GM18870 (cell line): ENCODE measurements around the gene TMEM223.
A peak's percentile ranks its signal among the peaks of the same experiment; 100 is the strongest.
"Not testable (repeated sequence)": the region's sequence is repeated elsewhere in the genome, so short reads cannot be mapped to it uniquely, and the experiment has no call there.

Source experiments
- ATAC-seq: cut with Tn5 transposase; IDR thresholded peaks from one replicate; pipeline ENCODE4 v1.9.1; 2021; ENCODE audit warnings: moderate library complexity; ENCODE audit not compliant: unreplicated experiment

Gene TMEM223

GRCh38 chr11:62804310-62805075, 12.7 kb upstream of the TMEM223 start:
- peak; percentile 1 for ATAC-seq

DNA sequence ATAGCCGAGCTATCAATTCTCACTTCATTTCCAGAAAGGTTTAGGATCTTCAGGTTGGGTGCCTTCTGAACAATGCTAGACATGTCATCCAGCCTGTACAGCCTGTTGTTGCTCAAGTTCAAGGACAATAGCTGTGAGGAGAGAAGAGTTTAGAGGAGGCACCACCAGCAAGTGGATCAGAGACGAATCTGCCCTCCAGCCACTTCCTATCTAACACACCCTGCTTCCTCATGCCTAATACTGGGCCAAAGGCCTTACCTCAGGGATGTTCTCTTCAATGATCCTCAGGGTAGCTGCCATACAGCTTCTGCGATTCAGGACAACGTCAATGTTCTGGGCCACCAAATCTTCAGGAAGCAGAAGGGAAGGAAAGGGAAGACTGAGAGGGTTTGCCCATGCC, 9.3 kb upstream of the TMEM223 start:
- ATAC-seq, result no peak

DNA sequence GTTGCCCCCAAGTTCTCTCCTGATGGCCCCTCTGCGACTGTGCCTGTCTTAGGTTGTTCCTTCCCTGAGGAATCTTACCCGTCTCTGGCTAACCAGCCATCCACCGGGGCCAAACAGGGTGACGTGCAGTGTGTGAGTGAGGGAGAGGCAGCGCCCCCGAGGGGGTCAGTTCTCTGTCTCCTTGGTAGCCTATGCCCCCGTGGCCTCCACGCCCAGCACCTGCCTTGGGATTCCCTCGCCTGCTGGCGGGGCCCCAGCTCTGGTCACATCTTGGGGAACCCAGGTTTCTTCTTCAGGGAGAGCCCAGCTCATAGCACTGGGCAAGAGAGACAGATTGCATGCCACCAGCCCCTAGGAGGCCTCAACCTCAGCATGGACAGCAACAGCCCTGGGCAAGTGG, 7.7 kb upstream of the TMEM223 start:
- no peak for ATAC-seq

GRCh38 chr11:62796281-62796680, 4.5 kb upstream of the TMEM223 start:
- no peak for ATAC-seq

DNA sequence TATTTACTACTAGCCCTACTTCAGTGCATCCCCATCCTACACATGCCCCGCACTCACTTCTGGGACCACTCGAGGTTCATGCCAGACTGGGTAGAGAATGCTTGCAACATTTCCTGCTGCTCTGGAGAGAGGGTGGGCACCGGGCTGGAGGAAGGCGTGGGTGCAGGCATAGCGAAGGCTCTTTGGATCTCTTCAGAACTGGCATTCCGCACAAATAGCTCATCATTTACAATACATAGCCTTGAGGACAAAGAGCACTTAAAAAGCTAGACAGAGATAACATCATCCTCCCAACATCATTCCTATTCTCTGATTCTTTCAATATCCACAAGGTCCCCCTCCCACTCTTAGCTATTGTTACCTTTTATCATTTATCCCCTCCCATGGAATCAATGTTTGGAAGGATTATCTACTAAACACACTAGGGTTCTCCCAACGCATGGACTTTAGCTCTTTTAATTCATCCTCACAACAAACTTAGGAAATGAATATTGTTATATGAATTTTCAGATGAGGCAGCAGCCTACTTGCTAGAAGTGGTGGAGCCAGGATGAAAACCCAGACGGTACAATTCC, 2.5 kb upstream of the TMEM223 start:
- ATAC-seq, result no peak

DNA sequence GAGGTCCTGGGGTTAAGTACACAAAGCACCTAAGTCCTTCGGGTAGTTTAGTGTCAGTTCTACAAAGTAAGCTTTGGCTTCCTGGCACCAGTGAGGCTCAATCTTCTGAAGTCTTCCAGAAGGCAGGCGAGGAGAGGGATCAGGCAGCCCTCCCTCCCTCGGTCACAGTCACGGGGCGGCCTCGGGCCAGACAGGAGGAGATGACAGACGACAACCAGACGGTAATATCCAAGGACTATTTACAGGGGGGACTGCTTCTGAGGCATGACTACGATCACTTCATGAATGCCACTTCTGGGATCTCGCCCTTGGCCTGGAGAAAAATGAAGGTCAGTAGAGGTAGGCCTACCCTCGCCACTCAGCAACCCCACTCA, 383 bp upstream of the TMEM223 start:
- ATAC-seq, result no peak

- ATAC-seq, result no peak
These were observed 2.2 kb downstream of the TMEM223 start for GRCh38 chr11:62789576-62789975.

DNA sequence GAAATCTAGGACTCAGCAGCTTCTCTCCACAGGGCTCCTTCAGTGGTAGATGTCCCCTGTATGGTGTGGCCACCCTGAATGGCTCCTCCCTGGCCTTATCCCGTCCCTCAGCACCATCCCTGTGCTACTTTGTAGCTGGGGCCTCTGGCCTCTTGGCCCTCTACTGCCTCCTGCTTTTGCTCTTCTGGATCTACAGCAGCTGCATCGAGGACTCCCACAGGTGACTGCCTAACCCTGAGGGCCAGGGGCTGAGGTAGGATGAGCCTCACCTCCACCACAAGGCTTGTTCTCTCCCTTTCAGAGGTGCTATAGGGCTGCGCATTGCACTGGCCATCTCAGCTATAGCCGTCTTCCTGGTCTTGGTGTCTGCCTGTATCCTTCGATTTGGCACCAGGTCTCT, 2.8 kb downstream of the TMEM223 start:
- no peak for ATAC-seq

DNA sequence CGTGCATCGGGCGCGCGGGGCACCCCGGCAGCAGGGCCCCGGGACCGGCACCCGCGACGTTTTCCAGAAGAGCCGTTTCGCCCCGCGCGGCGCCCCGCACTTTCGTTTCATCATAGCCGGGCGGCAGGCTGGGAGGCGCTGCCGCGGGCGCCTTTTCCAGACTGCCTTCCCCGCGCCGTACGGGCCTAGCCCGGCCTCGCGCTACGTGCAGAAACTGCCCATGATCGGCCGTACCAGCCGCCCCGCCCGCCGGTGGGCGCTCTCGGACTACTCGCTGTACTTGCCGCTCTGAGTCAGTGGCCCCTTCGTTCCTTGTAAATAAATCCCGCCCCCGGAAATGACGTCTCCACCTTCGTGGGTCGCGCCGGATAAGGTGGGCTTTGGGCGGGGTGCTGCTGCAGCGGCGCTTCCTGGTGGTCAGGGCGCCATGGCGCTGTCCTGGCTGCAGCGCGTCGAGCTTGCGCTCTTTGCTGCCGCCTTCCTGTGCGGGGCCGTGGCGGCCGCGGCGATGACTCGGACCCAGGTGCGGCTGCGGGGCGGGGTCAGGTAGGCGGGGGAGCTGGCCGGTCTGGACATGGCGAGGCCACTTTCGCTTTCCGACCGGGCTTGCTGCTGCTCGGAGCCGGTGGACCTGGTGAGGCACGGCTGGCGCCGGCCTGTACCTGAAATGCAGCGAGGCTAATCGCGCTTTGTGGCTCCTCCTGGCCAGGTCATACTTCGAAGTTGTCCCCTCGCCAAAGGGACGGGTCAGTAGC, 4.6 kb downstream of the TMEM223 start, which contains the start of gene TMEM179B:
Gene TMEM179B (plus strand): TSS at position 398 of the 755 bp plus-strand sequence. CDS start 30 bp downstream, at position 428.
- ATAC-seq, result peak; percentile 51

DNA sequence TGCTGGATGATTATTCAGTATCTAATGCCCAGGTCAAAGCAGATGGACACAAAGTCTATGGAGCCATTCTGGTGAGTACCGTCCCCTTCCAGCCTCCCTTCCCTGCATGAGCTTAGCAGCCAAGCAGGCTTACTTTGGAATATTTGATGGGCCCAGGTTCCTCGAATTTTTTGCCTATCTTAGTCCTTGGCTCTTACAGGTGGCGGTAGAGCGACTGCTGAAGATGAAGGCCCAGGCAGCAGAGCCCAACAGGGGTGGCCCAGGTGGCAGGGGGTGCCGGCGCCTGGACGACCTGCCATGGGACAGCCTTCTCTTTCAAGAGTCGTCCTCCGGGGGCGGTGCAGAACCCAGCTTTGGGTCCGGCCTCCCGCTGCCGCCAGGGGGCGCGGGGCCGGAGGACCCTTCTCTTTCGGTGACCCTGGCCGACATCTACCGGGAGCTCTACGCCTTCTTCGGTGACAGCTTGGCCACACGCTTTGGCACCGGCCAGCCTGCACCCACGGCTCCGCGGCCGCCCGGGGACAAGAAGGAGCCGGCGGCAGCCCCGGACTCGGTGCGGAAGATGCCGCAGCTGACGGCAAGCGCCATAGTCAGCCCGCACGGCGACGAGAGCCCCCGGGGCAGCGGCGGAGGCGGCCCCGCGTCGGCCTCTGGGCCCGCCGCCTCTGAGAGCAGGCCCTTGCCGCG, 5.3 kb downstream of the TMEM223 start:
- peak; percentile 37 for ATAC-seq

DNA sequence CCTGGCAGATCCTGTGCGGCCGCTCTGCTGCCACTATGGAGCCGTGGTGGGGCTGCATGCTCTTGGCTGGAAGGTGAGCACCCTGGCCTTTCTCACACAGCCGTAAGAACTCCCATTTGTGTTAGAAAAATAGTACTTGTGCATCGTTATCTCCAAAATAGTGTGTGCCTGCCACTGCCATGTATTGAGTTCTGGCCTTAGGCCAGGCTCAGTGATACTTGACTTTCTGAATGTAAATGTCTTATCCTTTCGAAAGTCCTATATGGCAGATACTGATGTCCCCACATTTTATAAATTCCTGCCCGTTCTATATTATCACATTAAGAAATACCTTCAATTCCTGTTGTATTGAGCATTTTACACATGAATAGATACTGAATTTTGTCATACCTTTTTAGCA, 9.1 kb downstream of the TMEM223 start:
- no peak for ATAC-seq

GRCh38 chr11:62778441-62778840, 13.4 kb downstream of the TMEM223 start:
- no peak for ATAC-seq

- ATAC-seq, result no peak
These were observed 14.4 kb downstream of the TMEM223 start for GRCh38 chr11:62777389-62777788.

- ATAC-seq, result no peak
These were observed 16.2 kb downstream of the TMEM223 start for GRCh38 chr11:62775646-62776045.

GRCh38 chr11:62774407-62774806, 17.4 kb downstream of the TMEM223 start:
- no peak for ATAC-seq

DNA sequence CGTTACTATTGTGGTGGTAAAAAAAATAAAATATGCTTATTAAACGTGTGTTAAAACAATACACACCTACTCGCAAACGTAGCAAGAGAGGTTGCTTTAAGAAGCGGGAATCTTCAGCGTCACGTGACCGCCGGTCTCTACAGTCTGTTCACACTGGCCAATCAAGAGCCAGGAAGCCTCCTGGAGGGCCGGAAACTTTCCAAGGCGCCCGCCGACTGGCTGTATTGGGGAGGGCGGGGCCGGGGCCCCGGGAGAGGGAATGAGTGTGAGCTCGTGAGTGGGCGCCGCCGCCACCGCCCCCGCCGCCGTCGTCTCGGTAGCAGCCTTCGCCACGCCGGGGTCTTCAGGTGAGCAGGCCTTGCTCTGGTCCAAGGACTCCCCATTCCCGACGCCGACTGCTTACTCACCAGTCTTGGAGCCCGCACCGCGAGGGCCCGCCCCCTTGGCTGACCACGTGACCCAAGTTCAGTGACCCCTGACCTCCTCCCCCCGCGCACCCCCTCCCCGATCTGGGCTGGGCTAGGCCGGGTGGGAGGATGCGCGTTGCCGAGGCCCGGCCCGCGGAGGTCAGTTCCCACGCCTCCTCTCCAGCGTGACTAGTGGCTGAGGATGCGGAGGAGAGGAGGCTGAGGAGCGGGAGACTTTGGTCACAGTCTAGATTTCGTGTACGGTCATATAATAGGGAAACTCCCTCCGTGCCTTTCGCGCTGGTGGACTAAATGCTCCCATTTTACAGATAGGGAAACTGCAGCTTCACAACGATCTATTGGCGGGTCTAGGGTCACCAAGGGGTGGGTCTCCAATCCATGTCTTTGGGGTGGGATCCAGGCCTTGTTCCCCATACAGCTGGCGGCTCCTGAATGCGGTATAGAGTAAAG, 20.4 kb downstream of the TMEM223 start, which contains the start of gene TAF6L:
Gene TAF6L (plus strand): TSS at position 253 of the 878 bp plus-strand sequence. CDS start 4,388 bp downstream, outside the sequence.
- ATAC-seq, result peak; percentile 79

- ATAC-seq, result no peak
These were observed 21.0 kb downstream of the TMEM223 start for GRCh38 chr11:62770778-62771143.

- not testable (repeated sequence) for ATAC-seq
These were observed 31.0 kb downstream of the TMEM223 start for GRCh38 chr11:62760867-62761227.

DNA sequence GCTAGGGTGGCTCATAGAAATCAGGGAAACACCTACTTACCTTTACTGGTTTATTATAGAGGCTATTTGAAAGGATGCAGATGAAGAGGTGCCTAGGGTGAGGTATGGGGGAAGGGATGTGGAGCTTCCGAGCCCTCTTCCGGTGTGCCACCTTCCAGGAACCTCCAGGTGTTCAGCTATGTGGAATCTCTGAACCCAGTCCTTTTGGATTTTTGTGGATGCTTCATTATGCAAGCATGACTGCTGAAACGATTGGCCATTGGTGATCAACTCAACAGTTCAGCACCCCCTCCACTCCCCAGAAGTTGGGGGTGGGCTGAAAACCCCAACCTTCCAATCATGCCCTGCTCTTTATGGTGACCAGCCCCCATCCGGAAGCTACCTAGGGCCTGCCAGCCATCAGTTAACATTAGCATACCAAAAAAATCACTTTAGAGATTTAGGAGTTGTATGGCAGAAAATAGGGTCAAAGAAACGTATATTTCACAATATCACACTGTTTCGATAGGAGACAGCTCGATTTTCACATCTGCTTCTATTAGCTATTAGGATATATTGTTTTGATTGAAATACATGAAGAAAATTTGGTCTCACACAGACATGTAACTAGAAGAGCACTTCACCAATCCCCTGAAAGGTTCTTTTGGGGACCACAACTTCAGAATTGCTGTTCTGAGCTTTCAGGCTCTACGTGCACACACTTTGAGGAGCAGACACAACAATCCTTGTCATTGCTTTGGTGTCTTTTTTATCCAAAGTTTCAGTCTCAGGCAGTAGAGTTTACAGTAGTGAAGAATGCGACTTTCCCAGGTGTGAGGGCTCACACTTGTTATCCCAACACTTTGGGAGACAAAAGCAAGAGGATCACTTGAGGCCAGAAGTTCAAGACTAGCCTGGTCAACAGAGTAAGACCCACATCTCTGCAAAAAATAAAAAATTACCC, 33.7 kb downstream of the TMEM223 start:
- ATAC-seq, result no peak
